Stimulated activated CD4-positive, alpha-beta T cell treated with anti-CD3 and anti-CD28 coated beads, Interleukin-15, amount 100 ng/mL, for 48 hours (primary cell): Measurements from ENCODE around the gene ZSWIM6.

Experiments
- DNase-seq, 2 donors: peaks; one replicate each; pipeline ENCODE4 v3.0.0-alpha.2; 2020; ENCODE audit warnings: low read depth in 2 of 2

ZSWIM6 gene

DNA sequence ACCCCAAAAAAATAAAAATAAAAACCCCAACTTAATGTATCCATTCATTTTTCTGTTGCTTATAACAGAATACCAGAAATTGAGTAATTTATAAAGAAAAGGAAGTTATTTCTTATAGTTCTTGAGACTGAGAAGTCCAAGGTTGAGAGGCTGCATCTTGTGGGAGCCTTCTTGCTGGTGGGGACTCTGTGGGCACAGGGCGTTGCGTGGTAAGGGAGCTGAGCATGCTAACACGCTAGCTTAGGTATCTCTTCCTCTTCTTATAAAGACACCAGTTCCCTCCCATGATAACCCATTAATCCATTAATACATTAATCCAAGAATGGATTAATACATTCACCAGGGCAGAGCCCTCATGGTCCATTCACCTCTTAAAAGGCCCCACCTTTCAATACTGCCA, 150.9 kb downstream of the ZSWIM6 start:
- DNase-seq, result no peak

GRCh38 chr5:61486476-61486875, 154.4 kb downstream of the ZSWIM6 start:
- DNase-seq, result no peak

GRCh38 chr5:61489574-61489973, 157.5 kb downstream of the ZSWIM6 start:
- DNase-seq, result no peak

GRCh38 chr5:61491861-61492260, 159.8 kb downstream of the ZSWIM6 start:
- no peak for DNase-seq

DNA sequence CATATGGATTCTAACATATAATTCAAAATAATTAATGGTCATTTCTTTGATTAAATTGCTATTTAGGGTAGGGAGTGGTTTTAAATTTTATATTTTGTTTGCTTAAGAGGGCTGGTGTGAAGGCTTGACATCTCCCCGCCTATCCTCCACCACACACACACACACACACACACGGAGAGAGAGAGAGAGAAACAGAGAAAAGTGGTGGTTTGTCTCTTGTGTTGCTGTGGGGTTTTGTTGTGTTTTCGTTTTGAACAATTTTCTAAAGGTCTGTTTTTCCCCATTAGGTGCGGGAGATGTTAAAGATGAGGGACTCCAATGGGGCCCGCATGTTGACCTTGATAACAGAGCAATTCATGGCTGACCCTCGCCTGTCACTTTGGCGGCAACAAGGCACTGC, 161.9 kb downstream of the ZSWIM6 start:
- no peak for DNase-seq

GRCh38 chr5:61496446-61496845, 164.4 kb downstream of the ZSWIM6 start:
- DNase-seq, result no peak

DNA sequence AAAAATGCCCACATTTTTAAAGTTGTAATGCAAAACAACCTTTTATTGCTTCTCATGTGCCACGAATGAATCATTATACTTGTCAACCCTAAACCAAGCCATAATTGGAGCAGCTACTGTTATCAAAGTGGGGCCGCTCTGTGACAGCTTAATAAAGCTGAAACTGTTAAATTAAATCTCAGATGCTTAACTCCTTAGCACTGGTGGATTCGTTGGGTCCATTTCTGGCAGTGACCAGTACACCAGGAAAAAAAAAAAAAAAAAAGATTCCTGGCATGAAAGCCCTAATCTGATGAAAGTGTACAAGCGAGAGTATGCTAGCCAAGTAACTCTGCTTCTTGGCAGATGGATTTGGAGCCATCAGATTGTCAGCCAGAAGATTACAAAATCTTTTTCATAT, 164.8 kb downstream of the ZSWIM6 start:
- no peak for DNase-seq

DNA sequence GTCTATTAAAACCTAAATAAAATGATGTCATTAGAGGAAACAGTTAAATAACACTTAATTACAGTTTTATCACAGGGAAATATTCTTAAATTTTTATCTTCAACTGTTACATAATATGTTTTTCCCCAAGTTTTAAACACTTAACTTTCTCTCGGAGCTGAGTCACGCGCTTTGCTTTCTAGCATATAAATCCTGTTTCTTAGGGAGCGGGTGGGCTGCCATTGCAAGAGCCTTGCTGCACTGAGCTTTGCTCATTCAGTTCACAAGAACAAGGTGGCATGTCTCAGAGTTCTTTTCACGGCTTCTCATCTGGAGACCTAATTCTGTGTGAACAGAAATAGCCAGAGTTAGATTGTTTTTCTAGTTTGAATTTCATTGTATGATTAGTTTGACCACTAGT, 166.1 kb downstream of the ZSWIM6 start:
- no peak for DNase-seq

DNA sequence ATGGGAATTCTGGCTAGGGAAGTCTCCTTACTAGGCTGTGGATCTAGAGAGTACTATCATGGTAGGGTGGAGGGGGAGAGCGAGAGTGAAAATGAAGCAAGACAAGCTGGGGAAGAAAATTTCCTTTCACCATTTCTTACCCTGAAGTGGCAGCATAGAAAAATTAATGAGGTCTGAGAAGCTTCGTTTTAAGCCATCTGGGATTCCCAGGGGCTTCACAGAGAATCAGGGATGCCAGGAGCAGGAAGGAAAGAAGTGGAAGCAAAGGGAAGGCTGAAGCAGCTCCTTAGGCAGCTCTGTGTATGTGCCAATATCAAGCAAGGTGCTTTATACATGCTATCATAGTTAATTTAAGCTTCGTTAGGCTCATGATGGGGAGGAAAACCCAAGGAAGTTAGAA, 169.9 kb downstream of the ZSWIM6 start:
- DNase-seq, result no peak

GRCh38 chr5:61504143-61504770, 172.2 kb downstream of the ZSWIM6 start:
- DNase-seq, result no peak

GRCh38 chr5:61505281-61505680, 173.2 kb downstream of the ZSWIM6 start:
- DNase-seq, result no peak

DNA sequence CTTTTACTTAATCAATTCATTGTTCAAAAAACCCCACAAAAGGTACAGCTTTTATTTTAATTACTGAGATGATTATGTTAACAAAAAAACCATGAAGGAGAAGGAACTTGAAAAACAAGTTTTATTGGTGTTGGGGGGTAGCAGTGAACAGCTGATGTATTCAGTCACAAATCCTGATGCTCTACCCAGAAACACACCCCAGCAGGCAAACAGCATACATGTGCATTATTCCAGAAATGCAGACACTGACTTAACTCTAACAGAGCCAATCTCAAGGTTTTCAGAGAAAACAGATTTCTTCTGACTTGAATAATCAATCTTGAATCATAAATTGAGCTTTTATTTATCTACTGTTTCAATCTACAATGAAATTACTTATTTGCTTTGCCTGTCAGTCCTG, 175.2 kb downstream of the ZSWIM6 start:
- DNase-seq, result no peak

- no peak for DNase-seq
These were observed 184.9 kb downstream of the ZSWIM6 start for GRCh38 chr5:61516946-61517345.

- no peak for DNase-seq
These were observed 187.7 kb downstream of the ZSWIM6 start for GRCh38 chr5:61519728-61520277.

GRCh38 chr5:61523073-61523472, 191.0 kb downstream of the ZSWIM6 start:
- no peak for DNase-seq

DNA sequence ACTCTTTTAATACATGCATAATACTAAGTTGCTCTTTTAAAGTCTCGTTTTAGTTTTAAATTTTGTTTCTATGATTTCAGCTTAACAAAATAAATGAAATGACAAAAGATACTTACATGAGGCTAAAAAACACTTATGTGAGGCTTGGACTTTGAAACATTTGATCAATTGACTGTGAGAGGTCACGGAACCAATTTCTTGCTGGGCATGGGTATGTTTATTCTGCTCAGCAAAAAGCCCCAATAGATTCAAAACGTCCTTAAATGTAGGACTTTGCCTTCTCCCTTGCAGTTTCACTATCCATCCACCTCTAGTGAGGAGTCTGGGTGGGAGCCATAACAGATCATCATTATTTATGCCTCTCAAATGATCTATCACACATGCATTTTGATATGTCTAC, 191.9 kb downstream of the ZSWIM6 start:
- no peak for DNase-seq

GRCh38 chr5:61525512-61526206, 193.6 kb downstream of the ZSWIM6 start:
- no peak for DNase-seq

DNA sequence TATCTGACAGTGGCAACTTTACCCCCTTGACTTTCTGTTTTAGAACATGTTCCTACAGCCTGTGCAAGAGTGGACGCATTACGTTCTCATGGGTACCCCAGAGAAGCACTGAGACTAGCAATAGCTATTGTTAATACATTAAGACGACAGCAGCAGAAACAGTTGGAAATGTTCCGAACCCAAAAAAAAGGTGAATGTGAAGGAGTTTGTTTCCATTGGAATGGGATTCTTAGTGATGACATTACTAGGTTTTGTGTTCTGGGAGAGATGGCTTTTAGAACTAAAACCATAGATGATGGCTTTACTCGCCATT, 194.1 kb downstream of the ZSWIM6 start:
- DNase-seq, result no peak

DNA sequence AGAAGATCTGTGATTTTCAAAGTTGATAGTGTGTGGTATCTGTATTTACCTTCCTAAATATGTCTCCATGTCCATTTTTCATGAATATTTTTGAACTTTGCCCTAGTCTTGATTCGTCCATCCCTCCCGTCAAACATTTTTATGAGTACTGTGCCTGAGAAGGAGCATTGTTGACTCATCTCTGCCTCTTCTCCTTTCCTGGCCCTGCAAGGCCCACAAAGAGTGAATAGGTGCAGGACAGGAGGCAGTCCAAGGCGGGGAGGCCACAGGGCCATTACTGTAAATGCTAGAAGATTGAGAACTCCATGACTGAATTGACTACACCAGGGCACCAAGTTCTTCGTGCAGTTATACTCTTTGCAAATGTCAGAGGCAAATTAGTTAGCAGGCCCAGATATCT, 200.9 kb downstream of the ZSWIM6 start:
- DNase-seq, result no peak

DNA sequence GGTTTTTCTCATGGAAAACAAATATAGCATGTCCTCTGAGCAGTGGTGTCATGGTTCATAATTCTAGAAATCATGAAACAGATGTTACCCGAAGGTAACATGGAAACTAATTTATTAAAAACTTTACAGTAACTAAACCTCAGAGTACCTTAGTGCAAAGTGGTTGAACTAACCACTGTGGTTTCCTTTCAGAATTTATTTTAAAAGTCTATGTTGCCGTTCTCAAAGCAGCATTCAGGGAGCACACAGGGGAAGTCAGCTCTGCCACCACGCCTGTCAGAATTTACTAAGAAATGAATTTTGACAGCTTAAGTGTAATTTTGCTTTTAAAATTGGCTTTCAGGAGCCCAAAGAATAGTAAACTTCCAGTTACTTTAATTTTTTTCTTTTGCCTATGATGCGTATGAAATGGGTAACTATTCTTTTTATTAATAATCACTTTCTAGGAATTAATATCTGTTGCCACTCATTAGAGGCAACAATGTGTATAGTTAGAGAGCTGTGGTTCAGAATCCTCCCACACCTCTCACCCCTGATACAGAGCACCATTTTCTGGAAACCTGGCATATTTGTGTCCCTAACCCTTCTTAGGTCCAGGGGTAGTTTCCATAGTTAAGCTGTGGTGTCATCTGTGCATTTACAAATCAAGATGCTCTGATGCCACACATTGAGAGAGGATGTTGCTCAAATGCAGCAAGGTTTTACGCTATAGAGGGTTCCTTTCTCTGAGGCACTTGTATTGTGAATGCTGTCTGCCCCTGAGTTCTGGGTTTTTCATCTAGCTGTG, 202.6 kb downstream of the ZSWIM6 start:
- no peak for DNase-seq

DNA sequence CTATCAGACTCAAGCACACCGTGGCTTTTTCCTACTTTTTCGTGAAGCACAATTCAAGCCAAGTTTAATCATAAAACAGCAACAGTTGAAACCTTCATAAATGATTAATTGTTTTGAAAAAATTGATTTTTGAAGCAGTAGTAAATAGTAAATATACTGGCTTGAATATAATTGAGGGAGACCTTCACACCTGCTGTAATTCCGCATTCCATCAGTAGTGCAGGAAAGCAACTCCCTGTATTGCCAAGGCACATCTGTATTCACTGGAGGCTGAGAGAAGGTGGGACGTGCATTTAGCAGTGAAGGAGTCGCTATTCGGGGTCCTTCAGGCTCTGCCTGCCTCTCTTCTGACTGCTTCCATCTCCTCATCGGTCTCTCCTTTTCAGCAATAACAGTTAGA, 203.8 kb downstream of the ZSWIM6 start:
- no peak for DNase-seq

DNA sequence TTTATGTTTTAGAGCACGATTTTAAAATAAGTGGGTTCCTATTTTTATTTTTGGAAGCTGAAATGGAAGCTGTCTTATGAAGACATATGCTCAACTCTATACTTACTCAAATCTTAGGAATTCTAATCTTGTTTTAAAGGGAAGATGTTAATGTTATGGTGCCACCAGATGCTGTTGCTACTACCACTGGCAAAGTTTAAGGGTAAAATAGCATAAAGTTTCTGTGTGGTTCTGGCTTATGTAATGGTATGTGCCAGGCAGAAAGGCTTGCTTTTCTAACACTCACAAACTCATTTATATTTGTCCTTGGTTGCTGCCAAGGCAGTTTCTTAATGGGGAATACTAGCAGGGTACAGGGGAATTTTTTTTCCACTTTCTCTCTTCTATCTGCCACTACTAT, 204.9 kb downstream of the ZSWIM6 start:
- DNase-seq, result no peak
